ENCODE results near the gene TDRD9.

Gene TDRD9

GRCh38 chr14:104081261-104081835 lies 153.1 kb downstream of the TDRD9 start:
- no peaks in the 10 kb centered on the region for H3K4me1 ChIP-seq (ENCODE audit: control insufficient read depth, insufficient read depth, low read length)
- no peak overlapping the region for H3K27ac ChIP-seq (ENCODE audit: insufficient read depth, low read depth, low read length, poor library complexity, severe bottlenecking)
- no peaks in the 10 kb centered on the region for H3K36me3 ChIP-seq (ENCODE audit: control insufficient read depth, insufficient read depth, low read length)
- no peak overlapping the region for H3K4me3 ChIP-seq (ENCODE audit: insufficient read depth, low read depth, low read length)
- 93 to 94% methylated on average over 17 of the region's 17 CpGs for WGBS, 2 experiments
- peaks cover 6% of the 10 kb centered on the region for H3K27me3 ChIP-seq (ENCODE audit: control insufficient read depth, insufficient read depth, low read length, poor library complexity, severe bottlenecking)
- H3K9me3 ChIP-seq (ENCODE audit: control insufficient read depth, low read length) = no peaks in the 10 kb centered on the region

DNA sequence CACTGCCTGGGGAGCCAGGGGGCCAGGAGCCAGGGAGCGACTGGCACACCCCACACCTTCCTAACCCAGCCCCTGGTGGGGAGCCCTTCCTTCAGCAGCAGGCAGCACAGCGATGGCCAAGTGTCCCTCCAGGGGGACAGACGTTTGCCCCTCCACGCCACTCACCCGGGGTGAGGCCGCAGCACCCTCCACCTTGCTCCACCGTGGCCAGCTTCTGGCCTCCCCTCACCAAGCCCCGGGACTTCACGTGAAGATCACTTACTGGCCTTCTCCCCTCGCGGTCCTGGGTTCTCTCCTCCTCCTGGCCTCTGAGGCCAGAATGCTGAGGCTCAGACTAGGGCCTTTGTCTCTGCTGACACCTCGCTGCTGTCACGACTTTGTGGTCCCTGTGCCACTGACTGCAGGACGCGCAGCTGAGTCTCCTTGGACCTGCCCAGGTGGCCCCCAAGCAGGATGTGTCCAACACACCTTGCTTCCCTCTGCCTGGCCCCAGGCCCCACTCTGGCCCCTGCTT lies 153.8 kb downstream of the TDRD9 start:
- H3K4me1 ChIP-seq (ENCODE audit: control insufficient read depth, insufficient read depth, low read length) = no peaks in the 10 kb centered on the region
- no peak overlapping the region for H3K4me3 ChIP-seq (ENCODE audit: insufficient read depth, low read depth, low read length)
- H3K27ac ChIP-seq (ENCODE audit: insufficient read depth, low read depth, low read length, poor library complexity, severe bottlenecking) = no peak overlapping the region
- no peaks in the 10 kb centered on the region for H3K36me3 ChIP-seq (ENCODE audit: control insufficient read depth, insufficient read depth, low read length)
- peaks cover 6% of the 10 kb centered on the region for H3K27me3 ChIP-seq (ENCODE audit: control insufficient read depth, insufficient read depth, low read length, poor library complexity, severe bottlenecking)
- 89 to 91% methylated on average over 15 of the region's 15 CpGs for WGBS, 2 experiments
- H3K9me3 ChIP-seq (ENCODE audit: control insufficient read depth, low read length) = no peaks in the 10 kb centered on the region

GRCh38 chr14:104082807-104083206 lies 154.6 kb downstream of the TDRD9 start:
- H3K4me3 ChIP-seq (ENCODE audit: insufficient read depth, low read depth, low read length) = no peak overlapping the region
- H3K27me3 ChIP-seq (ENCODE audit: control insufficient read depth, insufficient read depth, low read length, poor library complexity, severe bottlenecking) = peaks cover 6% of the 10 kb centered on the region
- no peaks in the 10 kb centered on the region for H3K9me3 ChIP-seq (ENCODE audit: control insufficient read depth, low read length)
- H3K4me1 ChIP-seq (ENCODE audit: control insufficient read depth, insufficient read depth, low read length) = no peaks in the 10 kb centered on the region
- WGBS, 2 experiments = 90 to 91% methylated on average over 12 of the region's 12 CpGs
- H3K27ac ChIP-seq (ENCODE audit: insufficient read depth, low read depth, low read length, poor library complexity, severe bottlenecking) = no peak overlapping the region
- no peaks in the 10 kb centered on the region for H3K36me3 ChIP-seq (ENCODE audit: control insufficient read depth, insufficient read depth, low read length)

- peaks cover 6% of the 10 kb centered on the region for H3K27me3 ChIP-seq (ENCODE audit: control insufficient read depth, insufficient read depth, low read length, poor library complexity, severe bottlenecking)
- no peak overlapping the region for H3K4me3 ChIP-seq (ENCODE audit: insufficient read depth, low read depth, low read length)
- no peaks in the 10 kb centered on the region for H3K36me3 ChIP-seq (ENCODE audit: control insufficient read depth, insufficient read depth, low read length)
- no peaks in the 10 kb centered on the region for H3K4me1 ChIP-seq (ENCODE audit: control insufficient read depth, insufficient read depth, low read length)
- no peaks in the 10 kb centered on the region for H3K9me3 ChIP-seq (ENCODE audit: control insufficient read depth, low read length)
- H3K27ac ChIP-seq (ENCODE audit: insufficient read depth, low read depth, low read length, poor library complexity, severe bottlenecking) = no peak overlapping the region
- WGBS, 2 experiments = 93 to 94% methylated on average over 16 of the region's 16 CpGs
Observed at GRCh38 chr14:104084251-104085002, 156.2 kb downstream of the TDRD9 start.

DNA sequence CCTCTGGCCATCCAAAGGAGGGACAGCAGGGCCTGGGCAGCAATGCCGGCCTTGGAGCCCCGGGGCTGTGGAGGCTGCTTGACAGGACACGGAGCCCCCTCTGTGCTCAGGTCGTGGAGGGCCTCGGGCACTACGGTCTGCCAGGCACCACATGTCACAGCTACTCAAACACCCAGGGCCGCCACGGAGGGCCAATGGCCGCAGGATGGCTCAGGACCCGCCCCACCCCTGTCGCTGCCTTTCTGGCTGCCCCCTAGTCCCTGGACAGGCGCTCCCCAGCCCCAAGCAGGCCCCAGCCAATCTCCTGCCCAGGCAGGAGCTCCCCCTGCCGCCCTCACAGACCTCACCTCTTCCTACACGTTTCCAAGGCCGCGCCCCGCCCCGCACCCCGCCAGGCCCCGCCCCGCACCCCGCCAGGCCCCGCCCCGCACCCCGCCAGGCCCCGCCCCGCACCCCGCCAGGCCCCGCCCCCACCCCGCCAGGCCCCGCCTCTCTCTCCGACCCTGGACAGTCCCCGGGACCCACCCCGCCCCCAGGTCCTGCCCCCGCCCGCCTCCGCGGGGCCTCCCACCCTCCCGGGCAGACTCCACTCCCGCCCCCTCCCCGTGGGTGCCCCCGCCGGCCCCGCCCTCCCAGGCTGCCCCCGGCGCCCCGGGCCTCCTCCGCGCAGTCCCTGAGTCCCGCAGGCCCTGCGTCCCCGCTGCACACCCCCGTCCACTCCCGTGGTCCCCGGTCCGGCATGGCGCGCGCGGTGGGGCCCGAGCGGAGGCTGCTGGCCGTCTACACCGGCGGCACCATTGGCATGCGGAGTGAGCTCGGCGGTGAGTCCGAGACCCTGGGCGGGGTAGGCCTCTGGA lies 157.0 kb downstream of the TDRD9 start, which contains the start of gene ASPG:
Gene ASPG, plus strand, starts transcription at position 669 of the 857 bp plus-strand sequence. Its CDS starts 71 bp downstream, at position 740.
- no peaks in the 10 kb centered on the region for H3K36me3 ChIP-seq (ENCODE audit: control insufficient read depth, insufficient read depth, low read length)
- H3K9me3 ChIP-seq (ENCODE audit: control insufficient read depth, low read length) = no peaks in the 10 kb centered on the region
- no peak within 1 kb of the TSS for H3K4me3 ChIP-seq (ENCODE audit: insufficient read depth, low read depth, low read length)
- H3K4me1 ChIP-seq (ENCODE audit: control insufficient read depth, insufficient read depth, low read length) = no peaks in the 10 kb centered on the region
- WGBS, 2 experiments = 64 to 66% methylated on average over 65 to 70 of the region's 70 CpGs
- peaks cover 6% of the 10 kb centered on the region for H3K27me3 ChIP-seq (ENCODE audit: control insufficient read depth, insufficient read depth, low read length, poor library complexity, severe bottlenecking)
- no peak within 1 kb of the TSS for H3K27ac ChIP-seq (ENCODE audit: insufficient read depth, low read depth, low read length, poor library complexity, severe bottlenecking)

DNA sequence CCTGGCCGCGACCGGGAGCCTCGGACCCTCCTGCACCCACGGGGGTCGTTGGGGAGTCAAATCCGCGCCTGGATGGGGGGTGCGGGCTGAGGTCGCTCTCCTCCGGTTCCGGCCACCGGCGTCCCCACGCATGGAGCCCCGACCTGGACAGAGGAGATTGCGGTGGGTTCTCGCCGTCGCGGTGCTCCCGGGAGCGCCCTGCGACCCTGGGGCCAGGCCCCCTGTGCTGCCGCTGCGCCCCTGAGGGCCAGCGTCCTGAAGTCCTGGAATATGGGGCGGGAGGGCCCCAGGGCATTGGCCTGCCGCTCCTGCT lies 157.6 kb downstream of the TDRD9 start:
- no peak overlapping the region for H3K27ac ChIP-seq (ENCODE audit: insufficient read depth, low read depth, low read length, poor library complexity, severe bottlenecking)
- H3K36me3 ChIP-seq (ENCODE audit: control insufficient read depth, insufficient read depth, low read length) = no peaks in the 10 kb centered on the region
- WGBS, 2 experiments = 77 to 78% methylated on average over 29 of the region's 29 CpGs
- no peaks in the 10 kb centered on the region for H3K9me3 ChIP-seq (ENCODE audit: control insufficient read depth, low read length)
- peaks cover 6% of the 10 kb centered on the region for H3K27me3 ChIP-seq (ENCODE audit: control insufficient read depth, insufficient read depth, low read length, poor library complexity, severe bottlenecking)
- H3K4me3 ChIP-seq (ENCODE audit: insufficient read depth, low read depth, low read length) = no peak overlapping the region
- no peaks in the 10 kb centered on the region for H3K4me1 ChIP-seq (ENCODE audit: control insufficient read depth, insufficient read depth, low read length)

DNA sequence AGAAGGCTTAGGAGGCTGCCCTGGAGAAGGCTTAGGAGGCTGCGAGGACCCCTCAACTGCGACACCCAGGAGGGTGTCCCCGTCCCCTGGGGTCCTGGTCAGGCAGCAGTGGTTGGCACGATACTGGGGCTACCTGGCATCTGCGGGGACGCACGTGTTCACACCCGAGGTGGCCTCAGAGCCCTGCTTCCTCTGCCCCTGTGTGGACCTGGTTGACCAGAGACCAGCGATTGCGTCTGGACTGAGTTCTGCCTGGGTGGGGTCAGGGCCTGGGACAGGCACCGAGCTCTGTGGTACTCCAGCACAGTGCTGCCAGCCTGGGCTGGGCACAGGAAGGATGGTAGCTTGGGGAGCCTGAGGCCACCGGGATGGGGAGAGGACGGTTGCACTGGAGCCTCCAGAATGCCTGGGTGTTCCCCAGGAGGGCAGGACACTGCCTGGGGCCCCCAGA lies 158.0 kb downstream of the TDRD9 start:
- Histone ChIP-seq H3K27ac (ENCODE audit: insufficient read depth, low read depth, low read length, poor library complexity, severe bottlenecking) (no peak overlapping the region), H3K9me3 (ENCODE audit: control insufficient read depth, low read length) (no peaks in the 10 kb centered on the region), H3K4me3 (ENCODE audit: insufficient read depth, low read depth, low read length) (no peak overlapping the region), H3K27me3 (ENCODE audit: control insufficient read depth, insufficient read depth, low read length, poor library complexity, severe bottlenecking) (peaks cover 6% of the 10 kb centered on the region), H3K4me1 (ENCODE audit: control insufficient read depth, insufficient read depth, low read length) (peaks cover 3% of the 10 kb centered on the region), H3K36me3 (ENCODE audit: control insufficient read depth, insufficient read depth, low read length) (no peaks in the 10 kb centered on the region)
- 91 to 94% methylated on average over 13 of the region's 13 CpGs for WGBS, 2 experiments

- Histone ChIP-seq H3K4me3 (ENCODE audit: insufficient read depth, low read depth, low read length) (no peak overlapping the region), H3K27me3 (ENCODE audit: control insufficient read depth, insufficient read depth, low read length, poor library complexity, severe bottlenecking) (peaks cover 6% of the 10 kb centered on the region), H3K4me1 (ENCODE audit: control insufficient read depth, insufficient read depth, low read length) (peaks cover 8% of the 10 kb centered on the region), H3K36me3 (ENCODE audit: control insufficient read depth, insufficient read depth, low read length) (no peaks in the 10 kb centered on the region), H3K27ac (ENCODE audit: insufficient read depth, low read depth, low read length, poor library complexity, severe bottlenecking) (no peak overlapping the region), H3K9me3 (ENCODE audit: control insufficient read depth, low read length) (no peaks in the 10 kb centered on the region)
- WGBS, 2 experiments = 80 to 84% methylated on average over 16 of the region's 16 CpGs
Observed at GRCh38 chr14:104086661-104087461, 158.6 kb downstream of the TDRD9 start.

DNA sequence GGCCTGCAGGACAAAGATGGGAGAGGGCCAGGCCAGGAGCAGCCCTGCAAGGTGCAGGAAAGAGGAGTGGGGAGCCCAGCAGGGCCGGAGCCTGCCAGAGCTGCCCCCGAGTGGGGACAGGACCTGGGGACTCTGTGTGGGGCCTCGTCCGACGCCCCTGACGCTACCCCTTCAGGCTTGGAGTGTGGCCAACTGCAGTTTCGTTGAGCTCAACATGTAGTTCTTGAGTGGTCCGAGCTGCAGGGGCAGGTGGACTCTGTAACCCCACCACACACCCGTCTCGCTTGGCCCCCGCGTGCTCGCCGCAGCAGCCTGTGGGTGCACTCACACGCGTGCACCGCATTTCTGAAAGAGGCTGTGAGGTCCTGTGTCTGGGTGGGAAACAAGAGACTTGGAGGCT lies 159.2 kb downstream of the TDRD9 start:
- Histone ChIP-seq H3K27me3 (ENCODE audit: control insufficient read depth, insufficient read depth, low read length, poor library complexity, severe bottlenecking) (peaks cover 6% of the 10 kb centered on the region), H3K4me1 (ENCODE audit: control insufficient read depth, insufficient read depth, low read length) (peaks cover 8% of the 10 kb centered on the region), H3K4me3 (ENCODE audit: insufficient read depth, low read depth, low read length) (no peak overlapping the region), H3K27ac (ENCODE audit: insufficient read depth, low read depth, low read length, poor library complexity, severe bottlenecking) (no peak overlapping the region), H3K9me3 (ENCODE audit: control insufficient read depth, low read length) (no peaks in the 10 kb centered on the region), H3K36me3 (ENCODE audit: control insufficient read depth, insufficient read depth, low read length) (no peaks in the 10 kb centered on the region)
- 90 to 91% methylated on average over 17 of the region's 17 CpGs for WGBS, 2 experiments
